Stimulated activated CD8-positive, alpha-beta memory T cell treated with anti-CD3 and anti-CD28 coated beads, Interleukin-7, amount 100 ng/mL, for 1 hour (primary cell): ENCODE results near the gene PLAA.
A peak's percentile ranks its signal among the peaks of the same experiment; 100 is the strongest.
"Not testable (repeated sequence)": the region's sequence is repeated elsewhere in the genome, so short reads cannot be mapped to it uniquely, and the experiment has no call there.

ENCODE experiments used
- DNase-seq, 2 donors: peaks; one replicate each; pipeline ENCODE4 v3.0.0-alpha.2; 2020; ENCODE audit warnings: low read depth in 2 of 2

The PLAA gene

DNA sequence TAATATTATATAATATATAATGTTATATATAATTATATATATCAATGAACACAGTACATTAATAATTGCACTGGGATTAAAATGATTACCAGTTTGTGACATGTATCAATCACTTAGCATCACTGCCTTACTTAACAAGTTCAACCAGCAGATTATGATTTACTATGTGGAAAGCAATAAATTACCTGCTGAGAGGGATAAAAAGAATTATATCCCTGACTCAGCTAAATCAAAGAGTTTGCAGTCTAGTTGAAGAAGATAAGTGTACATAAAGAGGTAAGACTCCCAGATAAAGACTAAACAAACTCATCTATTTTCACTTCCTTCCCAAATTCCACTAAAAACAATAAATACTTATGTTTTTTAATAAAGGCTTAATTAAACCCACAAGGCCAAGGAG, 11.2 kb downstream of the PLAA start:
- no peak for DNase-seq

DNA sequence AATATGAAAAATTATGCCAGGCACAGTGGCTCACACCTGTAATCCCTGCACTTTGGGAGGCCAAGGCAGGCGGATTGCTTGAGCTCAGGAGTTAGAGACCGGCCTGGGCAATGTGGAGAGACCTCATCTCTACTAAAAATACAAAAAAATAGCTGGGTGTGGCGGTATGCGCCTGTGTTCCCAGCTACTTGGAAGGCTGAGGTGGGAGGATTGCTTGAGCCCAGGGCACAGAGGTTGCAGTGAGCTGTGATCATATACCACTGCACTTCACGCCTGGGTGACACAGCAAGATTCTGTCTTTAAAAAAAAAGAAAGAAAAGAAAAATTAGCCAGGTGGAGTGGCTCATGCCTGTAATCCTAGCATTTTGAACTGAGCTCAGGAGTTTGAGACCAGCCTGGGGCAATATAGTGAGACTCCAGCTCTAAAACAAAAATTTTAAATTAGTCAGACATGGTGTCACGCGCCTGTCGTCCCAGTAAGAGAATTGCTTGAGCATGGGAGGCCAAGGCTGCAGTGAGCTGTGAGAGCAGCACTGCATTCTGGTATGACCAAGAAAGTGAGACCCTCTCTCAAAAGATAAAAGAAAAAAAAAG, 18.0 kb downstream of the PLAA start:
- no peak for DNase-seq

DNA sequence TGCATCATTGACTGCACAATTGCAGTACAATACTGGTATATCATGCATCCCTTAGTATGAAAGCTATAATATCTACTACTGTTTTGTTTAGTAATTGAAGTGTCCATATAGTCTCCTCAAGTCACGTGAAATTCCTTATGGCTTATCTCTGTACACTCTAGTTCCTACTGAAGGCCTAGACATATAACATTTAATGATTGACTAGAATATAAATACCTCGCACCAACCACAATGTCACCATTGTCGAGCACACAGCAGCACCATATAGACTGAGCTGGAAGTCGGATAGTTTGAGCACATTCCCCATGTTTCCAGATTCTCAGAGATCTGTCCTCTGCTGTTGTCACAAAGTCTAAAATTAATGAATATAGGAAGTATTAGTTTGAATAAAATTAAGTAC, 21.4 kb downstream of the PLAA start:
- no peak for DNase-seq

- no peak for DNase-seq
These were observed 27.3 kb downstream of the PLAA start for GRCh38 chr9:26919698-26920097.

DNA sequence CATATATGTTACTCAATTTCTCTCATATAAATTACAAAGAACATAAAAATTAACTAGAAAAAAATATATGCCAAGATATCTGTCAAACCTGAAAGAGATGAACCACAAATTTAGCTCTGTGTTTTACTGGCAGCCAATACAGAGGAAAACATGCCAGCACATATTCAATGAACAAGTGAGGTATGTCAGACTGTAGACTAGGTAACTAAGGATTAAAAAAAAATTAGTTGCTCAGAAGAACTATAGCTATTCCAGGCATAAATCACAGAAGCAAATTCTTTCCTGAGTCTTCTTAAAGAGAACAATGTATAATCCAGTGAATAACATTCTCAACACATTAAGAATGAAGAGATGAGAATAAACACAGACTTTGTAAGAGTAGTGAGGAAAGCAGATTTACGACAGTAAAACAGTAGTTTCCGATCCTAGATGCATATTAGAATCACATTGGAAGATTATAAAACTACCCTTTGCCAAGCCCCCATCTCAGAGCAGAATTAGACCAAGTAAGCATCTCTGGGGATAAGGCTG, 33.8 kb downstream of the PLAA start:
- DNase-seq = no peak

DNA sequence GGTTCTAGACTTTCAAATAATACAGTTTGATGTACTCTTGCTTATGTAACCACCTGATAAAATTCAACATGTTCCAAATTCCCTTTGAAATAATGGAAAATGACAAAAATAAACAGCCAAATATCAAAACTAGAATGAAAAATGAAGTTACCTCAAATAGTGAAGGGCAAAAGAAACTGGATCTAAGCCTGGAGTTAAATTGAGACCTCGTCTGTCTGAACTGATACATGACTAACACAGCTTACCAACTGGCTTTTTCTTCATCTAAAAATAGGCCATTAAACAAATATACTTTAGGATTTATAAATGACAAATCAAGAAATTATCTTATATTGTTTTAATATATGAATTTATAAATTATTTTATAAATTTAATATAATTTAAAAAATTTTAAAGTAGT, 42.4 kb downstream of the PLAA start:
- DNase-seq = no peak

- no peak for DNase-seq
These were observed 43.0 kb downstream of the PLAA start for GRCh38 chr9:26904070-26904469.

DNA sequence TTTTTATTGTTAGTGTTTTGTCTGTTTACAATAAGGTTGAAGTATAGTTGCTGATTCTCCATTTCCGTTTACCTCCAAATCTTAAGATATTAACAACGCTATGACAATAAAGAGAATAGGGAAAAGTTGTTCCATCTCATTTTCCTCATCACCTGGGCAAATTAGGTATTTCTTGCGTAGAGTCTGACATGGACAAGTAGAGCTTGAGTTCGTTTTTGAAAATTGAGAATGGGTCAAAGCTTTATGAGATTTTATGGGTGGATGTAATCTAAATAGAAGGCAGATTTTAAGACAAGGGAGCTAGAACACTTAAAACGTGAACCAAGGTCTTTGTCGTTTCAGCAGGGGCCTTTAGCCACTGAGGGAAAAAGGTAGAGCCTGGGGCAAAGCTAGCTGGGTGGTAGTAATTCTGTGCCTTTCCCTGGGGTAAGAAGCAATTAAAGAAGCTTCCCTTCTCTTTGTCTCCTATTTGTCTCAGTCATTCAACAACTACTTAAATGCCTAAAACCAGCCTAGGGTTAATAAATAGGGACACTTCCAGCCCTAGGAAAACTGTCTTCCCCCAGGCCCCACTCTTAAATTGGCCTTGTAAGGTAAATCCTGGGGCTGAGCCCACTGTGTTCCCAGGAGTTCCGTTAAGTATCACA, 53.9 kb downstream of the PLAA start:
- DNase-seq = no peak

DNA sequence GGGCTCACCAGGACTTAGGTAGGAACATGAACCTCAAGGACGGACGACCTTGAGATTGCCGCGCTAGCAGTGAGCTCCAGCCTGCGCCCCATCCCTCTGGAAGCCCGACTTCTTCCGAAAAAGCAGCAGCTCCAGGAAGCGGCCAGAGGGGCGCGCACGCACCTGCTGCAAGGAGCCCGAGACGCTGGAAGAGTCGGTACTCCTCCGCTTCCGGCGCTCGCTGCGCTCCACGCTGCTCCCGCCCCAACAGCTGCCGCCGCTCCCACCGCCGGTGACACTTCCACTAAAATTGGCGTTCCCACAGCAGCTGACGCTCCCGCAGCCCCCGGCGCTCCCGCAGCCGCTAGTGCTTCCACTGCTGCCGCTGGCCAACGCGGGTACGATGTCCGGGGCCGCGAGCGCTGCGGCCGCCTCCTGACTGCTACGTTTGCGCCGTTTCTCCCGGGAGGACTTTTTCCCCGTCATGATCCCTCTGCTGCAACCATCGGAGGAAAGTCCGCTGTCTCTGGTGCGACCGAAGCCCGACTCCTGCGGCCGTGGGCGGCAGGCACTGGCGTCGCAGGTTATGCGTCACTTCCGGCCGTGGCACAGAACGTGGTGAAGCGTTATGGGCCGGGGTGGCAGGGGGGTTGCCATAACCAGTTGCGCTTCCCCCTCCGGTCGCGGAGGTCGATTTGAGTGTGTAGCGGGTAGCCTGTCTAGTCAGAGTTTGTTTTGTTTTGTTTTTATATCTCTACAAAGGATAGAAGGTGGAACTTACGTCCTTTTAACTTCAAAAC, 54.6 kb downstream of the PLAA start, which contains the start of gene CAAP1:
Gene CAAP1, minus strand, starts transcription at position 552 of the 779 bp plus-strand sequence. Its CDS starts 87 bp downstream, at position 465.
- peak; percentile 76 to 83 for DNase-seq

DNA sequence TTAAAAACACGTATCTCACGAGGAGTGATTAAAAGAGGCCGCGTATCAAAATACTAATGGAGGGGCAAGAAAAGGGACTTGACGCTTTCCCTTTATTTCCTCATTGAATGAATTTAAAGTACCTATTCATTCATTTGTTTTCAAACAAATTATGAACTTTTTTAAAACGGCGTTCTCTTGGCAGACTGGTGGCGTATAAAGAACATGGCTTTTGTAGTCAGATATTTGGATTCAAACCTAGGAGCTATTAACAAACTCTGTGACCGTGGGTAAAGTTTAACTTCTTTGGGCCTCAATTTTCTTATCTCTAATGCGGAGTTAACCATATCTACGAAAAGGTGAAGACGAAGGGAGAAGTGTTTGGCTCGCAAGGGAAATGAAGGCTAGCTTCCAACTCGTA, 55.3 kb downstream of the PLAA start:
- no peak for DNase-seq

- DNase-seq = no peak
These were observed 58.8 kb downstream of the PLAA start for GRCh38 chr9:26888271-26888670.

GRCh38 chr9:26882154-26882553, 64.9 kb downstream of the PLAA start:
- DNase-seq = no peak

GRCh38 chr9:26880262-26880661, 66.8 kb downstream of the PLAA start:
- no peak for DNase-seq

DNA sequence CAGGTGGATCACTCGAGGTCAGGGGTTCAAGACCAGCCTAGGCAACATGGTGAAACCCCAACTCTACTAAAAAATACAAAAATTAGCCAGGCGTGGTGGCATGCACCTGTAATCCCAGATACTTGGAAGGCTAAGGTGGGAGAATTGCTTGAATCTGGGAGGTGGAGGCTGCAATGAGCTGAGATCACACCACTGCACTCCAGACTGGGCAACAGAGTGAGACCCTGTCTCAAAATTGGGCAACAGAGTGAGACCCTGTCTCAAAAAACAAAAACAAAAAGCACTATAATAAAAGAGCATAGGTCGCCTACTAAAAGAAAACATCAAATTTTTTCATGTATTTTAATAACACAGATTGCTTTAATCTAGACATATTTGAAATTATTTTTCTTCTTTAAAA, 71.9 kb downstream of the PLAA start:
- not testable (repeated sequence) for DNase-seq

GRCh38 chr9:26870292-26870691, 76.8 kb downstream of the PLAA start:
- DNase-seq = no peak

GRCh38 chr9:26863074-26863473, 84.0 kb downstream of the PLAA start:
- DNase-seq = no peak

DNA sequence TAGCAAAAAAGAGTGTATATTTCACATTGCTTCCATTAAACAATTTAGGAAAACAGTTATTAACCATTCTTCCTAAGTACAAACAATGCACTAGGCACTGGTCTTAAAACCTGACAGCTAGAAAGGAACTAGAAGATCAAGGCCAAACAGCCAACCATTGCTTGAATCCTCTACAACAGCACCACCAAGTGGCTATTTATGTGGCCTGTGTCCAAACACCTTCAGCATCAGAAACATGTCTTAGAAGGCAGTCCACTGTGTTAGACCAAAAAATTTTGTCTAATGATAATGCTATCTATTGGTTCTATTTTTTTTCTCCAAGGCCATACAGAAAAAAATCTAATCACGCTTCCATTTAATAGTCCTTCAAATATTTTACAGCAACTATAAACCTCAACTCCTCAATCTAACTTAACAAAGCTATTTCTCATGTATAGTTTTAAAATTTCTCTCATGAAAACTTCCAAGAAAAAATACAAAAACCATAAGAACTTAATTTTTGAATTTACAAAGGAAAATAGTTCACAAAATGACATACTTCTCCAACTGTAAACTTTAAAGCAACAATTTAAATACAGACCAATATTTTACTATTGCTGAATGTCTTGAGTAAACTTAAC, 90.5 kb downstream of the PLAA start:
- no peak for DNase-seq
